ENCODE data around the gene FLYWCH2. TPM values are rescaled to one million over a fixed set of nuclear protein-coding genes. Genes with fewer than 3 reads are reported as not detected.

FLYWCH2 gene
- total RNA-seq, 1 experiment from 2014 or later, result 16.5 TPM

- Histone ChIP-seq H2BK12ac (ENCODE audit: insufficient read length, low read depth, low read length) (no peak overlapping the region), H3K79me1 (ENCODE audit: insufficient read depth, low read depth, low read length, poor library complexity, severe bottlenecking) (no peaks in the 10 kb centered on the region), H3K23me2 (ENCODE audit: insufficient read length, low read depth, low read length, poor library complexity, severe bottlenecking) (peaks cover 2% of the 10 kb centered on the region), H2BK120ac (ENCODE audit: low read depth, low read length, poor library complexity, severe bottlenecking) (no peak overlapping the region), H3K56ac (ENCODE audit: insufficient read length, low read depth, low read length) (no peak overlapping the region), H3K27ac (ENCODE audit: insufficient read length, low read depth, low read length) (no peak overlapping the region), H2AFZ (ENCODE audit: low read length) (no peak overlapping the region), H3T11ph (ENCODE audit: low read length) (no peak overlapping the region), H3K18ac (ENCODE audit: insufficient read length, low read depth, low read length) (peak overlapping the region; percentile 85), H3K14ac (ENCODE audit: insufficient read depth, low read length) (peak overlapping the region; percentile 77; the same call in 1 of the 2 replicates), H2BK20ac (ENCODE audit: low read depth, low read length, poor library complexity, severe bottlenecking) (no peak overlapping the region), H4K8ac (replicated peaks; ENCODE audit: insufficient read length, low read depth, low read length) (no peak overlapping the region), H4K91ac (ENCODE audit: insufficient read length, low read depth, low read length) (no peak overlapping the region), H4K20me1 (ENCODE audit: control insufficient read depth, insufficient read depth, insufficient read length) (no peaks in the 10 kb centered on the region), H3K23ac (ENCODE audit: insufficient read length, low read depth, low read length) (no peak overlapping the region), H3K79me2 (ENCODE audit: insufficient read depth, low read length) (no peaks in the 10 kb centered on the region), H3K27me3 (ENCODE audit: insufficient read depth, low read length) (peaks cover 3% of the 10 kb centered on the region; the same call in 1 of the 2 replicates), H2BK5ac (ENCODE audit: insufficient read length, low read length) (no peak overlapping the region), H3K4ac (ENCODE audit: low read depth, low read length) (no peak overlapping the region), H3K4me1 (ENCODE audit: insufficient read depth, low read length) (no peaks in the 10 kb centered on the region), H3K9me3 (ENCODE audit: control insufficient read depth, low read depth, low read length) (no peaks in the 10 kb centered on the region), H2AK5ac (ENCODE audit: insufficient read length, low read length) (no peak overlapping the region), H3K4me2 (ENCODE audit: insufficient read depth, insufficient read length, low read length) (peak overlapping the region; percentile 48), H3K9ac (ENCODE audit: extremely low read depth, insufficient read length, low read length) (no peak overlapping the region), H4K5ac (ENCODE audit: insufficient read length, low read depth, low read length) (no peak overlapping the region), H2BK15ac (ENCODE audit: low read depth, low read length) (no peak overlapping the region)
- H3K9me3 Mint-ChIP-seq, result no peaks in the 10 kb centered on the region
- H3K36me3 Mint-ChIP-seq (ENCODE audit: insufficient read depth in 1 of 3, low read depth in 3 of 3), result no peaks in the 10 kb centered on the region; a peak in 1 of 7 replicates
- H3K27ac Mint-ChIP-seq, result peak overlapping the region; percentile 68 to 95 (median 79); a peak in 5 of 7 replicates
- peak; percentile 95 for DNase-seq
- WGBS (ENCODE audit: extremely low coverage, insufficient read length, low lambda C conversion rate), result no CpG with 5 or more reads among the region's 45 CpGs
- H3K4me3 Mint-ChIP-seq, result peak overlapping the region; percentile 79 to 83
- H3K27me3 Mint-ChIP-seq (ENCODE audit: low read depth), result peaks cover 73% of the 10 kb centered on the region
- peak; percentile 99 for TF ChIP-seq CTCF (conservative IDR thresholded peaks at IDR 0.05)
- H3K4me1 Mint-ChIP-seq, result 0 out of 4 replicates have a peak, but pooled peaks cover 0 to 3% of the 10 kb centered on the region in 2 experiments
These were observed 14.8 kb upstream of the FLYWCH2 start for GRCh38 chr16:2867987-2868789.

All from H9 (cell line).